Activated CD4-positive, alpha-beta T cell treated with anti-CD3 and anti-CD28 coated beads for 48 hours (primary cell): ENCODE measurements around the gene ARHGAP23.
"Not testable (repeated sequence)": the region's sequence is repeated elsewhere in the genome, so short reads cannot be mapped to it uniquely, and the experiment has no call there.

Experiments
- DNase-seq: peaks from one replicate; pipeline ENCODE4 v3.0.0-alpha.2; 2020

Gene ARHGAP23

GRCh38 chr17:38464723-38465390 lies 36.6 kb downstream of the ARHGAP23 start:
- DNase-seq: no peak

GRCh38 chr17:38465391-38466345 lies 37.4 kb downstream of the ARHGAP23 start:
- no peak for DNase-seq

- DNase-seq: no peak
Observed at GRCh38 chr17:38466346-38467315, 38.4 kb downstream of the ARHGAP23 start.

DNA sequence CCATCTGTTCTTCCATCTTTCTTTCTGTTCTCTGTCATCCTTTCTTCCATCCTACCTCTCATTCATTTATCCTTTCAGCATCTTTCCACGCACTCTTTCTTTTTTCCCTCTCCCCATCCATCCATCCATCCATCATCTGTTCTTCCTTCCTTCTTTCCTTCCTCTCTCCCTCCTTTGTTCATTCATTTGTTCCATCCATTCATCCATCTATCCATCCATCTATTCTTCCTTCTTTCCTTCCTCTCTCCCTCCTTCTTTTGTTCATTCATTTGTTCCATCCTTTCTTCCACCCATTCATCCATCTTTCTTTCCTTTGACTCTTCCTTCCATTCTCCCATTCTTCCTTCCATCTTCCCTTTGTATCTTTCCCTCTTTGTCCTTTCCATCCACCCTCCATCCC lies 39.2 kb downstream of the ARHGAP23 start:
- no peak for DNase-seq

DNA sequence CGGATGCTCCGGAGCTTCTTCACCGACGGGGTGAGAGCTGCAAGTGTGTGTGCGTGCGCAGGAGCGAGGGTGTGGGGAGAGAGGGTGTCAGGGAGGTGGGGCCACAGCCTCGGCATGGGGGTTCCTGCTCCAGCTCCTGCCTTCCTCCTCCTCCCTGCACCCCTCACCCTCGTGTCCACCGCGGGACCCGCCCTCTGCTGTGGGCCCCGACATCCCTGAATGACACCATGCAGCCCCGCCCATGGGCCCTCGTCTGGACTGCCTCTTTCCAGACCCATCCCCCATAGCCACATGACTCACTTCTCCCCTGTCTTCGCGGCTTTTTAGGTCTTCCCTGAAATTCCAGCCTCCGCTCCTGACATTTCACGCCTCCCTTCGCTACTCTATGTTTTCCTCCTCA lies 41.6 kb downstream of the ARHGAP23 start:
- no peak for DNase-seq

DNA sequence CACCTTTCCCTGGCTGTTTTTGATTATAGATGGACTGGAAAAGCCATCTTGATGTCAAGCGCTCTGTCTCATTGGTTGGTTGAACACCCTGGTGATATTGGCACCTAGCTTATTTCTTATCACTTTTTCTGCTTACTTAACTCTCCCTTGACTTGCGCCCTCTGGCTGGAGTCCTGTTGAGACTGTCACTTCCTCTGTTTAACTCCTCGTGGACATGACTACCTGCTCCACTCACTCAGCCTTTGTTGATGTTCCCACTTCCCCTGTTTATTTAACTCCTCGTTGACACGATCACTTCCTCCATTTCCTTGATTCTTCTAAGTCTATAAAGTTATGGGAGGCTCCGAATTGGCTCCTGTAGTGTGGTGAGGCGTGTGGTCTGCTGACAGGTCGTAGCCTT lies 43.0 kb downstream of the ARHGAP23 start:
- not testable (repeated sequence) for DNase-seq

DNA sequence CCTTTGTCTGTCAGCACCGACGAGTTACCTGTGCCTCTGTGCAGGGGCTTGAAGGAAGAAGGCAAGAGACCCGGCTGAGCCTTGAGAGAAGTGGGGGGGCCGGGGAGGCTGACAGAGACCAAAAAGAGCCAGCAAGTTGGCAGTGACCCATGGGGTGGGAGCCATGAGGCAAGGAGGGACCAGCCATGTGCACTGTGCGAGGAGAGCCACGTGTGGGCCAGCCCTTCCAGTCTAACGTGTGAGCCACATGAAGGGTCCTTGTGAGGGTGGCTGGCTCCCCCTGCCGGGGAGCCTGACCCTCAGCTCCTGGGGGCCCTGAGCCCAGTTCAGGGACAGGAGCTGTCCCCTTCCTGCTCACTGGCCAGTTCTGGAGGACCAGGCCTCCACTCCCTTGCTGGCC lies 46.4 kb downstream of the ARHGAP23 start:
- peak; percentile 19 for DNase-seq

GRCh38 chr17:38476549-38476948 lies 48.3 kb downstream of the ARHGAP23 start:
- no peak for DNase-seq

DNA sequence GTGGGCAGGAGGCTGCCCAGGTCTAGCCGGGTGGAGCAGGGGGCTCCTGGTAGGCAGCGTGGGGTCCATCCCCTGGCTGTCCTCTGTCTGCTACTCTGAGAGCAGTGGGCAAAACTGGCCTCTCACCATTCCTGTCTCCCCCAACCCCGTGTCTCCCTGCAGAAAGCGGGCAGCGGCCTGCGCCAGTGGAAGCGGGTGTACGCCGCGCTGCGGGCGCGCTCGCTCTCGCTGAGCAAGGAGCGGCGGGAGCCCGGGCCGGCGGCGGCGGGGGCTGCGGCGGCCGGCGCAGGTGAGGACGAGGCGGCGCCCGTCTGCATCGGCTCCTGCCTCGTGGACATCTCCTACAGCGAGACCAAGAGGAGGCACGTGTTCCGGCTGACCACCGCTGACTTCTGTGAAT lies 49.2 kb downstream of the ARHGAP23 start:
- not testable (repeated sequence) for DNase-seq

DNA sequence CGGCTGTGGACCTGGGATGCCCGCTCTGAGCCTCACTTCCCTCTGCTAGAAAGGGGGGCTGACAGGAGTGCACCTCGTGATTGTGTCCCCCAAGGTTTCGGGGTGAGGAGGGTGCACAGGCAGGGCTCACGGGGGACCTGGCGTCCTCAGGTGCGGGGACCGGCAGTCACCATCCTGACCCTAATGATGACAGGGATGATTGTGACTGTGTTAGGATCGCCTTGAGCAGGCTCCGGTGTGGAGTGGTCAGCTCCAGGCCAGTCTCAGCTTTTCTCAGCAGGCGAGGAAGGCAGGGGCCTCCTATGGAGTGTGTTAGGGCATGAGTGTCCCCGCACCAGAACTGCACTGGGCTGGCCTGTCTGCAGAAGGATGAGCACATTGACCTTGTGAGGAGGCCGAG lies 49.7 kb downstream of the ARHGAP23 start:
- DNase-seq: not testable (repeated sequence)

DNA sequence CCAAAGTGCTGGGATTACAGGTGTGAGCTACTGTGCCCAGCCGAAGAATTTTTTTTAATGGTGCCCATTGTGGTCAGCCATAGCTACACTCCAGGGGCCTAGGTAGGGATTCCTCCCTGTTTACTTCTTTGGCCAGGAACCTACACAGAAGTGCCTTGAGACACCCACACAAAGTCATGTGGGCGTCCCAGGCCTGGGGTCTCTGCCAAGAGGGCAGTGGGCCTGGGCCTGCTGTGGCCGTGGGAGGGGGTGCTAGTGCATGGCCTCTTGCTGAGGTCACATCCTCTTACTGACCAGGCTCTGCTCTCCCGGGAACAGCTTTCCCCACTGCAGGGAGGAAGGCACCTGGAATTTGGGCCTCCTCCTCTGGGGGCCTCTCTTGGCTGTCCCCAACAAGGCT lies 50.4 kb downstream of the ARHGAP23 start:
- not testable (repeated sequence) for DNase-seq

- not testable (repeated sequence) for DNase-seq
Observed at GRCh38 chr17:38482039-38482699, 53.9 kb downstream of the ARHGAP23 start.

DNA sequence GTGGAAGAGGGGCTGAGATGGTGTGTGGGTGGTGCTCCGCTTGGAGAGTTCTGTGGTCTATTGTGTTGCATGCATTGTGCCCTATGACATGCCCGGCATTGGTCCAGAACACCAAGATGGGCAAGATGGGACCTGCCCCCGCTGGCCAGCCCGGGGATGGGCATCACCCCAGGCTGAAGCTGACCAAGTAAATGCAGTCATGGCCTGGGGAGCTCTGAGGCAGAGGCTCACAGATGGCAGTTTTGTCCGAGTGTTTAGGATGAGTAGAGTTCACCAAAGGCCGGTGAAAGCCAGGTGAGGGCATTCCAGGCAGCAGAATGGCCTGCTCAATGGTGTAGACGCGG lies 54.4 kb downstream of the ARHGAP23 start:
- not testable (repeated sequence) for DNase-seq

DNA sequence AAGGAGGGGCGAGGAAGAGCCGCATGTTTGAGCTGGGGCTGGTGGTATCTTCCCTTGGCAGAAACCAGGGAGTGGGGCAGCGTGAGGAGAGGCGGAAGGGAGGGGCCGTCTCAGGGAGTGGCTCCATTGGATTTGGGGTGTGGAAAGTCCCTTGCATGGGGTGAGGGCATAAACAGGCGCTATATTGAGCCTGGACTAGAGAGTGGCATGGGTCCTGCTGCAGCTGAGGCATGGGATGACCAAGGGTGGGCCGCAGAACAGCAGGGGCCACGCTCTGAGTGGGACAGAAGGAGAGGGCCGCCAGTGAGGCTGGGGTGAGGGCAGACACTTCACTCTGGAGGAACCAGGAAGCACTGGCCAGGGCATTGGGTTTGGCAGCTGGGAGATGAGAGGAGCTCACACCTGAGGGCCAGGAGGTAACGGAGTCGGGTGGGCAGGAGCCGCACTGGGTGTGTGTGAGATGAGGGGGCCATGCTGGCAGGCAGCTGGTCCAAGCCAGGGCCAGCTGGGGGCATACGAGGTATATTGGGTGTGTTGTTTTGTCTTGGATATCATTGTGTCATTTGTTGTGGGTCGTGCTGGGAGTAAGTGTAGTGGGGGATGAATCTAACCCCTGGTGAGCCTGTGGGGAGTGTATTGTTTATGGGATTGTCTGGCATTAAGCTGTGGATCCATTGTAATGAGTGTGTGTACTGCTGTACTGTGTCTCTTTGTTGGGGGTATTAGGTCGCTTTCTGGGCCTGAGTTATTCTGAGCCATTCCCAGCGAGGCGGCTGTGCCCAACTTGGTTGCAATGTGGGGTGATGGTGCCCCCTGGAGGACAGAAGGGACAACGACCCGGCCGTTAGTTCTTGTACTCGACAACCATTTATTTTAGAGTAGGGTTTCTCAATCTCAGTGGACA lies 56.2 kb downstream of the ARHGAP23 start:
- peak; percentile 80 for DNase-seq

- no peak for DNase-seq
Observed at GRCh38 chr17:38485146-38485468, 56.8 kb downstream of the ARHGAP23 start.

GRCh38 chr17:38485681-38486298 lies 57.5 kb downstream of the ARHGAP23 start:
- peak; percentile 43 for DNase-seq

GRCh38 chr17:38489774-38490173 lies 61.5 kb downstream of the ARHGAP23 start:
- not testable (repeated sequence) for DNase-seq

DNA sequence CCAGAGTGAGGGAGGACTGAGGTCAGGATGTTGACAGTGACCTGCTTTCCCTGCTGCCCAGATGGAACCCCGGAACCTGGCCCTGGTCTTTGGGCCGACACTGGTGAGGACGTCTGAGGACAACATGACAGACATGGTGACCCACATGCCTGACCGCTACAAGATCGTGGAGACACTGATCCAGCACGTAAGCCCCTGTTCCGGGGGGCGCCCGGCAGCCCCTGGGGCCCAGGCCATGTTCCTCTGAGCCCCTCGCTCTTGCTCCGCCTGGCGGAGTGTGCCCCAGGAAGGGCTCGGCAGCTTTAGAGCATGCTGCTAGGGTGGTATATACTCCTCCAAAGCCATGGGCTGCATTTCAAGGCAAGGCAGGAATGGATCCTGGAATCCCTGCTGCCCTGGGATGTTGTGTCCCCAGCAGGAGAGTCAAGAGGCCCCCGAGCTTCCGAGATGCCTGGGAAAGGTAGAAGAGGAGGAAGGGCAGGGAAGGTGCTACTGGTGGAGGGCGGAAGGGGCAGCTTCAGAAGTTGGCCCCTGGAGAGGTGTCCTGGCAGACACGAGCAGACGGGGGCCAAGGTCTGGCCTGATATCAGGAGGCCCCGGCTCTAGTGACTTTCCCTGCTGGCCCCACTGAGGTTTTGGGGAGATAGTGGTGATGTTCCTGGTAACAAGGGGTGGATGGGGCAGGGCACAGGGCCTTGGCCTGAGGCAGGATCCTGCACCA lies 63.2 kb downstream of the ARHGAP23 start:
- not testable (repeated sequence) for DNase-seq

DNA sequence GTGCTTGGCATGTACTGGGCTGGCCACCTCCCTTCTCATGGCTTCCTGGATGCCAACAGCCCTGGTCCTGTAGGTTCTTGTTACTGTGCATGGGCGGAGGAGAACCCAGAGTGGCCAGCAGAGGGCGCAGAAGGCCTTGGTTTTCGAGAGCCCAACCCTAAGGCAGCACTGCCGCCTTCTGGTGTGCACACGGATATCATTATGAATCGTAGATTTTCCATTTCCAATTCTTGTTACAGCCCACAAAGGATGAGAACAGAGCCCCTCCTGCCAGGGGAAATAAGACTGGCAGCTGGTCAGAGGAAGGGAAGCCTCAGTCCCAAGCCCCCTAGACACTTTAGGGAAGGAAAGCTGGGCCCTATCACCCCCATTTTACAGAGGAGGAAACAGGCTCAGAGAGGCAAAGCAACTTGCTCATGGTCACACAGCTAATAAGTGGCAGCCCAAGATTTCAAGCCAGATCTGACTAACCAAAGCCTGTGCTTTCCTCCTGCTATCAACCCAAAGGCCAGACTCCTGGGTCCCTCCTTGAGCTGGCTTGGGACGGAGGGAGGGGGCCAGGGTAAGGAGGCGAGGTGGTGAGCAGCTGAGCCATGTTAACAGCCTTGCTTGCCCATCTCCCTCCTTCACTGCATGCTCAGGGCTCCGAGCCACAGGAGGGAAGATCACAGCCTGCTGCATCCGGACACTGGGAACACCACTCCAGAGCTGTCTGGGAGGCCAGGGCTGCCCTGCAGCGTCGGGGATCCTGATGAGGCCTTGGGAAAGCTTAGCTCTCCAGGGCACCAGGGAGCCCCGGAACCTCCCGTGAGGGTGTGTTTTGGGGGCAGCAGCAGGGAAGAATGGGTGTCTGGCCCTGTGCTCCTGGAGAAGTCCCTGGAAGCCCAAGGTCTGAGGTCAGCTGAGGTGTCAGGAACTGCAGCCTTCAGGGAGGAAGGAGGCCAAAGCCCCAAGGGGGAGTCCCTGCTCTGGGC lies 64.1 kb downstream of the ARHGAP23 start:
- DNase-seq: peak; percentile 96
